CD4-positive, alpha-beta T cell (primary cell): ENCODE measurements around the gene ATP2A3. TPM values are rescaled to one million over a fixed set of nuclear protein-coding genes. Genes with fewer than 3 reads are reported as not detected.

Source experiments
- ATAC-seq: fragments of 200-7000 bp; cut with Tn5 transposase; one replicate; pipeline ENCODE4 v1.10.0; 2022; ENCODE audit warnings: mild to moderate bottlenecking; ENCODE audit not compliant: poor library complexity
- CTCF ChIA-PET: fragments of 350-600 bp; sonication (Branson Sonifier 250); formaldehyde crosslinking; loops from one replicate; lab custom pipeline; 2021; ENCODE audit warnings: antibody characterized with exemption, inconsistent platforms; lab: Charles Lee
- POLR2A ChIA-PET: fragments of 350-600 bp; sonication (Branson Sonifier 250); formaldehyde crosslinking; loops from one replicate; lab custom pipeline; 2021; ENCODE audit warnings: antibody characterized with exemption, inconsistent platforms; lab: Charles Lee
- DNase-seq, 14 experiments: peaks; one replicate each; pipeline ENCODE4 v3.0.0-alpha.2; 2013 to 2020; ENCODE audit warnings: mixed read lengths in 2 of 14
- H3K27ac ChIP-seq, 2 donors: one replicate each; pipeline versions ENCODE4 v1.5.1 to v1.7.0; 2013; ENCODE audit warnings: low read length in 2 of 2, low read depth in 1 of 2, mild to moderate bottlenecking in 1 of 2
- H3K27me3 ChIP-seq, 2 experiments: 1 replicate in 1 of 2; 2 replicates in 1 of 2; pipeline versions ENCODE4 v1.6.1 to v1.7.0; 2013; ENCODE audit warnings: low read length in 2 of 2, control low read depth in 1 of 2, mild to moderate bottlenecking in 1 of 2, moderate library complexity in 1 of 2; ENCODE audit not compliant: insufficient read depth in 2 of 2, control insufficient read depth in 1 of 2
- H3K36me3 ChIP-seq: one replicate; pipeline ENCODE4 v1.6.1; 2013; ENCODE audit warnings: low read length, control low read depth; ENCODE audit not compliant: insufficient read depth
- H3K4me1 ChIP-seq: one replicate; pipeline ENCODE4 v1.6.1; 2013; ENCODE audit warnings: low read length, control low read depth; ENCODE audit not compliant: insufficient read depth
- H3K4me3 ChIP-seq: one replicate; pipeline ENCODE4 v1.5.1; 2013; ENCODE audit warnings: mild to moderate bottlenecking, low read length, moderate library complexity
- H3K9me3 ChIP-seq, 2 experiments: 1 replicate in 1 of 2; 2 replicates in 1 of 2; pipeline versions ENCODE4 v1.6.1 to v1.7.0; 2013; ENCODE audit warnings: low read length in 2 of 2, mild to moderate bottlenecking in 2 of 2, control low read depth in 1 of 2, moderate library complexity in 1 of 2; ENCODE audit not compliant: control insufficient read depth in 1 of 2, insufficient read depth in 1 of 2
- H3K27ac Mint-ChIP-seq: one replicate; pipeline ENCODE4 v1.8.0; 2020; ENCODE audit warnings: mixed read lengths
- H3K27me3 Mint-ChIP-seq: one replicate; pipeline ENCODE4 v1.8.0; 2021; ENCODE audit warnings: mixed read lengths
- H3K36me3 Mint-ChIP-seq: one replicate; pipeline ENCODE4 v1.8.0; 2021; ENCODE audit warnings: low read depth, mixed read lengths
- H3K4me1 Mint-ChIP-seq: one replicate; pipeline ENCODE4 v1.8.0; 2021; ENCODE audit warnings: low read depth, mixed read lengths
- H3K4me3 Mint-ChIP-seq: one replicate; pipeline ENCODE4 v1.8.0; 2020; ENCODE audit warnings: mild to moderate bottlenecking, mixed read lengths
- H3K9me3 Mint-ChIP-seq: one replicate; pipeline ENCODE4 v1.8.0; 2020; ENCODE audit warnings: mixed read lengths
- intact Hi-C, 2 experiments: fragments of 100-400 bp; cut with DNase I in 1 of 2; cut with micrococcal nuclease in 1 of 2; formaldehyde crosslinking; loops; one replicate each; pipeline versions ENCODE4 v1.15.1 to v1.9.0; 2023 to 2025; cut with DNase I, micrococcal nuclease
- total RNA-seq, 174 experiments: library from RNA in 2 of 174; stranded (reverse) in 2 of 174; gene quantifications; one replicate each; pipeline ENCODE4 v1.2.3 and lab custom pipeline; 2021 to 2026
- TF ChIP-seq, protein P1 (sequence below): fragments of 200-600 bp; IDR thresholded peaks from one replicate; pipeline ENCODE4 v1.8.0; 2022; ENCODE audit warnings: antibody characterized with exemption, mild to moderate bottlenecking

Gene ATP2A3
- total RNA-seq, 2 experiments from 2014 or later, result 197 to 199 TPM

DNA sequence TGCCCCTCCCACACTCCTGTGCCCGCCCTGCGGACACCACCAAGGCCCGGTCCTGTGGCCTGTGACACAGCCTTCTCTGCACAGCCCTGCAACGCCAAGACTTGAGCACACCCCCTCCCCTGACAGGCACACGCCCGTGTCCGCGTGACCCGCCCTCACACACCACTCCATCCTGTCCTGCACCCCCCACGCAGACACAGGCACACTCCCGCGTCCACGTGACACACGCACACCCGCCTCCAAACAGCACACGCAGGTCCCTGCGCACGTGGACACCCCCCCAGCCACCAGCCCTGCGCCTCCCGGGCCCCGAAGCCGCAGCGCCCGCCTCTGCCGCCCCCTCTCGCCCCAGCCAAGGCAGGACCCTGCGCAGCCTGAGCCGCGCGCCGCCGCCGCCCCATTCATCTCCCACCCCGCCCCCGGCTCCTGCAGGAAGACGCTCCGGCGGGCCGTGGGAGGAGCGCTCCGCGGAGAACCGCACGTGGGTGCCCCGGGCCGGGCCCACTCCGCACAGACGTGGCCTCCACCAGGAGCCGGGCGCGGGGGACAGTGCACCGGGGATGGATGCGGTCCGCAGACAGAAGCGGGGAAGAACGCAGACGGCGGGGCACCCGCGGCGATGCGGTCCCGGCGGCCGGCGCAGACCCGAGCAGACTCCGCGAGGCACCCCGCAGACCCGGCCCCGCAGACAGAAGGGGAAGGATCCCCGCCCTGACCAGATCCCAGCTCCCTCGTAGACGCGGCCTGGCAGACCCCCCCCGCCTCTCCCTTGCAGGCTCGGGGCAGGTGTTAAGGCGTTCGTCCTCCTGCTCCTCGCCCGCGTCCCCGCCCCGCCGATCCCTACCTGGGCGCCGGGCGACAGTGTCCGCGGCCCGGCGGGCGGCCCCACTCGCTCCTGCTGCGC, 71.9 kb downstream of the ATP2A3 start:
- TF ChIP-seq, protein P1, sequence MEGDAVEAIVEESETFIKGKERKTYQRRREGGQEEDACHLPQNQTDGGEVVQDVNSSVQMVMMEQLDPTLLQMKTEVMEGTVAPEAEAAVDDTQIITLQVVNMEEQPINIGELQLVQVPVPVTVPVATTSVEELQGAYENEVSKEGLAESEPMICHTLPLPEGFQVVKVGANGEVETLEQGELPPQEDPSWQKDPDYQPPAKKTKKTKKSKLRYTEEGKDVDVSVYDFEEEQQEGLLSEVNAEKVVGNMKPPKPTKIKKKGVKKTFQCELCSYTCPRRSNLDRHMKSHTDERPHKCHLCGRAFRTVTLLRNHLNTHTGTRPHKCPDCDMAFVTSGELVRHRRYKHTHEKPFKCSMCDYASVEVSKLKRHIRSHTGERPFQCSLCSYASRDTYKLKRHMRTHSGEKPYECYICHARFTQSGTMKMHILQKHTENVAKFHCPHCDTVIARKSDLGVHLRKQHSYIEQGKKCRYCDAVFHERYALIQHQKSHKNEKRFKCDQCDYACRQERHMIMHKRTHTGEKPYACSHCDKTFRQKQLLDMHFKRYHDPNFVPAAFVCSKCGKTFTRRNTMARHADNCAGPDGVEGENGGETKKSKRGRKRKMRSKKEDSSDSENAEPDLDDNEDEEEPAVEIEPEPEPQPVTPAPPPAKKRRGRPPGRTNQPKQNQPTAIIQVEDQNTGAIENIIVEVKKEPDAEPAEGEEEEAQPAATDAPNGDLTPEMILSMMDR, result no peak
- POLR2A ChIA-PET, result interaction anchor here (0.8 to 2.2 kb wide), 8 partner anchors 8 to 73 kb away, joined by 3 to 6 read pairs (median 3); partner anchors contain the start of genes ATP2A3, NCBP3 and P2RX1
- intact Hi-C loops, result loop anchor here in 1 of 2 experiments (1.0 kb wide), 1 partner anchor 46 kb away; the partner anchor contains the start of gene NCBP3
- ATAC-seq, result peak; percentile 75
- no peak overlapping the region for H3K27ac ChIP-seq
- peaks cover 44% of the 10 kb centered on the region for H3K4me1 Mint-ChIP-seq
- H3K4me3 Mint-ChIP-seq, result peak overlapping the region; percentile 88
- DNase-seq, result peak; percentile 63 to 95 (median 78)
- peaks cover 0 to 3% of the 10 kb centered on the region in 2 experiments for H3K9me3 ChIP-seq
- peak overlapping the region; percentile 82 for H3K27ac Mint-ChIP-seq
- no peaks in the 10 kb centered on the region for H3K36me3 Mint-ChIP-seq
- H3K36me3 ChIP-seq, result no peaks in the 10 kb centered on the region
- H3K9me3 Mint-ChIP-seq, result no peaks in the 10 kb centered on the region
- H3K27me3 ChIP-seq, result no peaks in the 10 kb centered on the region
- H3K4me1 ChIP-seq, result peaks cover 42% of the 10 kb centered on the region
- H3K4me3 ChIP-seq, result peak overlapping the region; percentile 53
- CTCF ChIA-PET, result interaction anchor here (0.9 to 1.2 kb wide), 2 partner anchors 22 to 73 kb away, joined by 3 read pairs; no protein-coding TSS in a partner anchor
- no peaks in the 10 kb centered on the region for H3K27me3 Mint-ChIP-seq

DNA sequence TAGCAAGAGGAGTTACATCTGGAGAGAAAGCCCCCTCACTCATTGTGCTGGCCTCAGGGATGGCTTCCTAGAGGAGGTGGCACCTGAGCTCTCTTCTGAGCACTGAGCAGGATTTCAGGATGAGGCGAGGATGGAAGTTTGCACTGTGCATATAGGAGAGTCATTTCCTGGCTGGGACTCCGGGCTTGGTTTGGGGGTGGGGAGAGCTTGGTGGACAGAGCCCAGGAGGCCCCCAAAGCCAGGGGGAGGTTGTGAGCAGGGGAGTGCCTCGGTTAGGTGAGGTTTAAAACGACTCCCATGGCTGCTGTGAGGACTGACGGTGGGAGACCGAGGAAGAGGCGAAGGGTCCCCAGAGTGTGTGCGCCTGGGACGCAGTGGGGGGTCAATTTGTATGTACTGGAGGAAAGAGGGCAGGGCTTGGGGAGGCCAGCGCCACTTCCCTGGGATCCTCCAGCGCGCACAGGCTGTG, 72.6 kb downstream of the ATP2A3 start:
- intact Hi-C loops, result loop anchor here in 1 of 2 experiments (1.0 kb wide), 1 partner anchor 45 kb away; the partner anchor contains the start of gene NCBP3
- TF ChIP-seq, protein P1, result no peak
- H3K27me3 Mint-ChIP-seq, result no peaks in the 10 kb centered on the region
- H3K36me3 ChIP-seq, result no peaks in the 10 kb centered on the region
- CTCF ChIA-PET, result no interaction called here
- peaks cover 49% of the 10 kb centered on the region for H3K4me1 ChIP-seq
- DNase-seq (no peak), ATAC-seq (no peak)
- peak overlapping the region; percentile 53 for H3K4me3 ChIP-seq
- no peak overlapping the region for H3K27ac ChIP-seq
- peaks cover 0 to 3% of the 10 kb centered on the region in 2 experiments for H3K9me3 ChIP-seq
- POLR2A ChIA-PET, result interaction anchor here (1.1 kb wide), 1 partner anchor 45 kb away, joined by 3 read pairs; the partner anchor contains the start of gene NCBP3
- no peaks in the 10 kb centered on the region for H3K36me3 Mint-ChIP-seq
- peak overlapping the region; percentile 88 for H3K4me3 Mint-ChIP-seq
- peak overlapping the region; percentile 82 for H3K27ac Mint-ChIP-seq
- H3K27me3 ChIP-seq, result no peaks in the 10 kb centered on the region
- H3K9me3 Mint-ChIP-seq, result no peaks in the 10 kb centered on the region
- peaks cover 51% of the 10 kb centered on the region for H3K4me1 Mint-ChIP-seq

DNA sequence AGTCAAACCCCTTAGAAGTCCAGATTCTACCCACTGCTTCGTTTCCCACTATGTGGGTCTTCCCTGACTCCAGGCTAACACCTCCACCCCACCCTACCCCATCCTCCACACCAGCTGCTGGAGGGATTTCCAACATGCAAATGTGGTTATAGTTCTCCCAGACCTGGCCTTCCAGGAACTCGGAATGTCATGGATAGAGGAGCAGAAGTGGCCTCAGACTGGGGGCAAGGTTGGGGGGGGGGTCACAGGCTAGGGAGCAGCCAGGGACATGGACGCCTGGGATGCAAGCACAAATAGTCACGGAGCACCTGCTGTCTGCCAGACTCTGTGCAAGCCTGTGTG, 73.4 kb downstream of the ATP2A3 start:
- H3K4me1 Mint-ChIP-seq, result peaks cover 57% of the 10 kb centered on the region
- H3K9me3 ChIP-seq, result peaks cover 0 to 3% of the 10 kb centered on the region in 2 experiments
- H3K27me3 Mint-ChIP-seq, result no peaks in the 10 kb centered on the region
- H3K27ac ChIP-seq, result no peak overlapping the region
- H3K4me3 ChIP-seq, result no peak overlapping the region
- ChIA-PET POLR2A (interaction anchor here (1.1 kb wide), 1 partner anchor 44 kb away, joined by 3 read pairs; the partner anchor contains the start of gene NCBP3), CTCF (no interaction called here)
- no peaks in the 10 kb centered on the region for H3K9me3 Mint-ChIP-seq
- DNase-seq (no peak), ATAC-seq (no peak)
- H3K36me3 ChIP-seq, result no peaks in the 10 kb centered on the region
- H3K27me3 ChIP-seq, result no peaks in the 10 kb centered on the region
- no peaks in the 10 kb centered on the region for H3K36me3 Mint-ChIP-seq
- TF ChIP-seq, protein P1, result no peak
- H3K27ac Mint-ChIP-seq, result peak overlapping the region; percentile 82
- peak overlapping the region; percentile 88 for H3K4me3 Mint-ChIP-seq
- H3K4me1 ChIP-seq, result peaks cover 57% of the 10 kb centered on the region
- intact Hi-C loops, result no loop called here
